Measurements from ENCODE around the gene TBC1D1. TPM values are rescaled to one million over a fixed set of nuclear protein-coding genes. Genes with fewer than 3 reads are reported as not detected.

The TBC1D1 gene
- total RNA-seq, 1 experiment from 2014 or later, result 42.6 TPM

DNA sequence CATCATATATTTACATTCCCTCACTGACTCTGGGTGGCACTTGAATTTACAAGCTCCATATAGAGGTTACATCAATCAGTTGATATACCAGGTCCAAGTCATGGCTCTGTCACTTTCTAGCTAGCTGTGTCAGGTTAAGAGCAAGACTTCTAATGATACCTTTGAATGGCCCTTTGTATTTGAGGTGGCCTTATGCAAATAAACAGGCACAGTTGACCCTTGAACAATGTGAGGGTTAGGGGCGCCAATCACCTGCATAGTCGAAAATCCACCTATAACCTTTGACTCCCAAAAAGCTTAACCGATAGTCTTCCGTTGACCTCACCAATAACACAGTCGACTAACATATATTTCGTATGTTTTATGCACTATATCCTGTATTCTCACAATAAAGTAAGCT, 68.0 kb downstream of the TBC1D1 start:
- no TSS peak for BruUV-seq (replicated peaks)
- ChIA-PET CTCF (no interaction called here), POLR2A (ENCODE audit: low non-redundant PET) (no interaction called here)
- no peaks in the 10 kb centered on the region for H3K36me3 ChIP-seq (ENCODE audit: insufficient read depth, low read length, poor library complexity, severe bottlenecking)
- no peaks in the 10 kb centered on the region for H3K4me1 ChIP-seq (ENCODE audit: insufficient read depth, low read length, poor library complexity, severe bottlenecking)
- H3K9me3 ChIP-seq (ENCODE audit: low read depth, low read length, poor library complexity, severe bottlenecking), result no peaks in the 10 kb centered on the region
- no peak overlapping the region for H3K27ac ChIP-seq (ENCODE audit: low read depth, low read length, poor library complexity, severe bottlenecking)
- intact Hi-C loops (cut with micrococcal nuclease; ENCODE audit: unreplicated experiment), result no loop called here
- DNase-seq (ENCODE audit: low spot score), result no peak
- H3K27me3 ChIP-seq (replicated peaks; ENCODE audit: insufficient read depth, low read depth, low read length, poor library complexity), result no peaks in the 10 kb centered on the region
- H3K4me3 ChIP-seq (ENCODE audit: low read depth, low read length, poor library complexity, severe bottlenecking), result no peak overlapping the region
- no peak for TF ChIP-seq CTCF (conservative IDR thresholded peaks at IDR 0.05; ENCODE audit: low read depth, low read length)
- TF ChIP-seq EZH2 (IDR thresholded peaks at IDR 0.05; ENCODE audit: borderline replicate concordance, low read depth, low read length, poor library complexity, severe bottlenecking), result no peak

- H3K9me3 ChIP-seq (ENCODE audit: low read depth, low read length, poor library complexity, severe bottlenecking), result no peaks in the 10 kb centered on the region
- POLR2A ChIA-PET (ENCODE audit: low non-redundant PET), result no interaction called here
- H3K4me3 ChIP-seq (ENCODE audit: low read depth, low read length, poor library complexity, severe bottlenecking), result no peak within 1 kb of the TSS
- no TSS peak for BruUV-seq (replicated peaks)
- no peak within 1 kb of the TSS for H3K27ac ChIP-seq (ENCODE audit: low read depth, low read length, poor library complexity, severe bottlenecking)
- no peaks in the 10 kb centered on the region for H3K27me3 ChIP-seq (replicated peaks; ENCODE audit: insufficient read depth, low read depth, low read length, poor library complexity)
- H3K4me1 ChIP-seq (ENCODE audit: insufficient read depth, low read length, poor library complexity, severe bottlenecking), result no peaks in the 10 kb centered on the region
- intact Hi-C loops (cut with micrococcal nuclease; ENCODE audit: unreplicated experiment), result no loop called here
- no peak for DNase-seq (ENCODE audit: low spot score)
- CTCF ChIA-PET, result no interaction called here
- TF ChIP-seq EZH2 (IDR thresholded peaks at IDR 0.05; ENCODE audit: borderline replicate concordance, low read depth, low read length, poor library complexity, severe bottlenecking) (no peak), CTCF (conservative IDR thresholded peaks at IDR 0.05; ENCODE audit: low read depth, low read length) (no peak)
- H3K36me3 ChIP-seq (ENCODE audit: insufficient read depth, low read length, poor library complexity, severe bottlenecking), result no peaks in the 10 kb centered on the region
These were observed 69.2 kb downstream of the TBC1D1 start, which contains the start of gene PTTG2 for GRCh38 chr4:37960098-37960497. TSS of gene PTTG2 (plus strand) at chr4:37960398. CDS start at chr4:37960435, 37 bp downstream.

- no peak for DNase-seq (ENCODE audit: low spot score)
- Histone ChIP-seq H3K36me3 (ENCODE audit: insufficient read depth, low read length, poor library complexity, severe bottlenecking) (no peaks in the 10 kb centered on the region), H3K27ac (ENCODE audit: low read depth, low read length, poor library complexity, severe bottlenecking) (no peak overlapping the region), H3K4me1 (ENCODE audit: insufficient read depth, low read length, poor library complexity, severe bottlenecking) (no peaks in the 10 kb centered on the region), H3K4me3 (ENCODE audit: low read depth, low read length, poor library complexity, severe bottlenecking) (no peak overlapping the region), H3K9me3 (ENCODE audit: low read depth, low read length, poor library complexity, severe bottlenecking) (no peaks in the 10 kb centered on the region), H3K27me3 (replicated peaks; ENCODE audit: insufficient read depth, low read depth, low read length, poor library complexity) (no peaks in the 10 kb centered on the region)
- intact Hi-C loops (cut with micrococcal nuclease; ENCODE audit: unreplicated experiment), result no loop called here
- no TSS peak for BruUV-seq (replicated peaks)
- CTCF ChIA-PET, result no interaction called here
- POLR2A ChIA-PET (ENCODE audit: low non-redundant PET), result no interaction called here
- TF ChIP-seq EZH2 (IDR thresholded peaks at IDR 0.05; ENCODE audit: borderline replicate concordance, low read depth, low read length, poor library complexity, severe bottlenecking), result no peak
- no peak for TF ChIP-seq CTCF (conservative IDR thresholded peaks at IDR 0.05; ENCODE audit: low read depth, low read length)
These were observed 70.0 kb downstream of the TBC1D1 start for GRCh38 chr4:37960679-37961450.
